Fibroblast of upper back skin (primary cell): ENCODE results near the gene DPP10.

Experiments used
- DNase-seq: peaks from one replicate; pipeline ENCODE4 v3.0.0-alpha.2; 2013

The DPP10 gene

GRCh38 chr2:115606350-115606749, 1163.9 kb downstream of the DPP10 start:
- no peak for DNase-seq

- no peak for DNase-seq
Observed at GRCh38 chr2:115609978-115610377, 1167.5 kb downstream of the DPP10 start.

GRCh38 chr2:115610888-115611287, 1168.4 kb downstream of the DPP10 start:
- DNase-seq: no peak

- DNase-seq: no peak
Observed at GRCh38 chr2:115624332-115624731, 1181.9 kb downstream of the DPP10 start.

GRCh38 chr2:115634578-115634977, 1192.1 kb downstream of the DPP10 start:
- no peak for DNase-seq

GRCh38 chr2:115635430-115635829, 1193.0 kb downstream of the DPP10 start:
- DNase-seq: no peak

GRCh38 chr2:115649731-115650130, 1207.3 kb downstream of the DPP10 start:
- DNase-seq: no peak

GRCh38 chr2:115650827-115651226, 1208.4 kb downstream of the DPP10 start:
- DNase-seq: no peak

GRCh38 chr2:115652652-115653051, 1210.2 kb downstream of the DPP10 start:
- DNase-seq: no peak

- DNase-seq: no peak
Observed at GRCh38 chr2:115654362-115654761, 1211.9 kb downstream of the DPP10 start.

- DNase-seq: no peak
Observed at GRCh38 chr2:115678129-115678528, 1235.7 kb downstream of the DPP10 start.

- DNase-seq: no peak
Observed at GRCh38 chr2:115684345-115684744, 1241.9 kb downstream of the DPP10 start.

- no peak for DNase-seq
Observed at GRCh38 chr2:115691409-115691808, 1249.0 kb downstream of the DPP10 start.

- DNase-seq: no peak
Observed at GRCh38 chr2:115694651-115695050, 1252.2 kb downstream of the DPP10 start.

GRCh38 chr2:115733190-115733775, 1290.8 kb downstream of the DPP10 start:
- no peak for DNase-seq

- no peak for DNase-seq
Observed at GRCh38 chr2:115738111-115738510, 1295.7 kb downstream of the DPP10 start.

- no peak for DNase-seq
Observed at GRCh38 chr2:115739574-115739973, 1297.1 kb downstream of the DPP10 start.

- no peak for DNase-seq
Observed at GRCh38 chr2:115746151-115746550, 1303.7 kb downstream of the DPP10 start.

- no peak for DNase-seq
Observed at GRCh38 chr2:115757286-115757685, 1314.8 kb downstream of the DPP10 start.

GRCh38 chr2:115763601-115764000, 1321.2 kb downstream of the DPP10 start:
- DNase-seq: no peak

GRCh38 chr2:115771516-115771915, 1329.1 kb downstream of the DPP10 start:
- DNase-seq: no peak

- no peak for DNase-seq
Observed at GRCh38 chr2:115774361-115774760, 1331.9 kb downstream of the DPP10 start.

GRCh38 chr2:115779085-115779632, 1336.7 kb downstream of the DPP10 start:
- DNase-seq: no peak

- DNase-seq: no peak
Observed at GRCh38 chr2:115782286-115782685, 1339.8 kb downstream of the DPP10 start.

GRCh38 chr2:115796078-115796477, 1353.6 kb downstream of the DPP10 start:
- DNase-seq: no peak
